ENCODE results near the gene PTPRT. TPM values are rescaled to one million over a fixed set of nuclear protein-coding genes. Genes with fewer than 3 reads are reported as not detected.

The PTPRT gene
- polyA plus RNA-seq, 2 of the 4 experiments (the other 2 are of a cell fraction): not detected

- Histone ChIP-seq H3K9me3 (no peaks in the 10 kb centered on the region), H3K4me3 (no peak overlapping the region), H3K4me1 (no peaks in the 10 kb centered on the region), H3K27ac (no peak overlapping the region), H3K4me2 (no peak overlapping the region)
- 0% methylated on average over 4 of the region's 4 CpGs for WGBS (ENCODE audit: missing lambda C conversion rate)
- no peak for TF ChIP-seq NFE2L2 (conservative IDR thresholded peaks at IDR 0.05; ENCODE audit: low read length)
- TF ChIP-seq KDM1A (IDR thresholded peaks at IDR 0.05; ENCODE audit: low read depth): no peak
- no peak for TF ChIP-seq FOSB (CRISPR knock-in tag; IDR thresholded peaks at IDR 0.05)
- no peak for TF ChIP-seq ATOH8 (CRISPR knock-in tag; IDR thresholded peaks at IDR 0.05; ENCODE audit: low read depth)
- no peak for TF ChIP-seq HOXB5 (CRISPR knock-in tag; IDR thresholded peaks at IDR 0.05)
- no peak for TF ChIP-seq TP53 (CRISPR knock-in tag; IDR thresholded peaks at IDR 0.05)
- no peak for TF ChIP-seq RFX5 (IDR thresholded peaks at IDR 0.05)
- no peak for TF ChIP-seq POLR2A (IDR thresholded peaks at IDR 0.05; ENCODE audit: low read length)
- TF ChIP-seq BHLHE40 (IDR thresholded peaks at IDR 0.05; ENCODE audit: low read depth, low read length): no peak
- no peak for TF ChIP-seq CEBPB (IDR thresholded peaks at IDR 0.05)
- no peak for TF ChIP-seq GATA3 (IDR thresholded peaks at IDR 0.05; ENCODE audit: borderline replicate concordance)
- no peak for TF ChIP-seq HEYL (CRISPR knock-in tag; IDR thresholded peaks at IDR 0.05)
- no peak for TF ChIP-seq MAX (IDR thresholded peaks at IDR 0.05)
- no peak for TF ChIP-seq HOXA7 (CRISPR knock-in tag; IDR thresholded peaks at IDR 0.05)
- no peak for TF ChIP-seq MYC (IDR thresholded peaks at IDR 0.05; ENCODE audit: borderline replicate concordance, low read length)
- TF ChIP-seq FOSL2 (IDR thresholded peaks at IDR 0.05): no peak
- TF ChIP-seq FOSL2 (CRISPR knock-in tag; IDR thresholded peaks at IDR 0.05): no peak
- TF ChIP-seq SMC3 (IDR thresholded peaks at IDR 0.05): no peak
- ChIA-PET CTCF (no interaction called here), POLR2A (no interaction called here)
- FAIRE-seq (no peak), DNase-seq (ENCODE audit: low read depth in 1 of 2, low spot score in 1 of 2) (no peak), ATAC-seq (no peak)
These were observed 1096.7 kb downstream of the PTPRT start for GRCh38 chr20:42093041-42093440.

GRCh38 chr20:42085366-42085765 is 1104.3 kb downstream of the PTPRT start:
- no peak overlapping the region for H3K4me3 ChIP-seq
- H3K27ac ChIP-seq: no peak overlapping the region
- no peak for ATAC-seq
- FAIRE-seq: no peak
- no peak for TF ChIP-seq KDM1A (IDR thresholded peaks at IDR 0.05; ENCODE audit: low read depth)
- no peak for TF ChIP-seq FOXS1 (CRISPR knock-in tag; IDR thresholded peaks at IDR 0.05)
- TF ChIP-seq SREBF2 (IDR thresholded peaks at IDR 0.05): no peak
- no peak for TF ChIP-seq ZC3H11A (IDR thresholded peaks at IDR 0.05)
- no peak for TF ChIP-seq POLR2AphosphoS2 (conservative IDR thresholded peaks at IDR 0.05; ENCODE audit: low read length)
- TF ChIP-seq NPAS2 (CRISPR knock-in tag; IDR thresholded peaks at IDR 0.05; ENCODE audit: borderline replicate concordance): no peak
- no peak for TF ChIP-seq ATOH8 (CRISPR knock-in tag; IDR thresholded peaks at IDR 0.05; ENCODE audit: low read depth)
- TF ChIP-seq HDAC2 (IDR thresholded peaks at IDR 0.05): no peak
- TF ChIP-seq MAZ (IDR thresholded peaks at IDR 0.05; ENCODE audit: borderline replicate concordance, low read depth, low read length): no peak
- TF ChIP-seq USF2 (IDR thresholded peaks at IDR 0.05): no peak
- TF ChIP-seq E2F6 (IDR thresholded peaks at IDR 0.05; ENCODE audit: borderline replicate concordance, low read depth): no peak
- TF ChIP-seq CBX8 (IDR thresholded peaks at IDR 0.05): no peak
- no peak for TF ChIP-seq RNF2 (IDR thresholded peaks at IDR 0.05; ENCODE audit: borderline replicate concordance, low read depth)
- TF ChIP-seq FOSB (CRISPR knock-in tag; IDR thresholded peaks at IDR 0.05): no peak
- H3K4me1 ChIP-seq: no peaks in the 10 kb centered on the region
- WGBS (ENCODE audit: missing lambda C conversion rate): 45% methylated on average over 10 of the region's 10 CpGs
- no peak for DNase-seq (ENCODE audit: low read depth in 1 of 2, low spot score in 1 of 2)
- POLR2A ChIA-PET: no interaction called here
- no peaks in the 10 kb centered on the region for H3K9me3 ChIP-seq
- CTCF ChIA-PET: no interaction called here
- no peak overlapping the region for H3K4me2 ChIP-seq

Measured in A549 (cell line).